ENCODE measurements around the gene TRIM17.
A peak's percentile ranks its signal among the peaks of the same experiment; 100 is the strongest.
"Not testable (repeated sequence)": the region's sequence is repeated elsewhere in the genome, so short reads cannot be mapped to it uniquely, and the experiment has no call there.

TRIM17 gene

GRCh38 chr1:228433337-228434053 is 16.8 kb upstream of the TRIM17 start:
- not testable (repeated sequence) for H2BK120ac ChIP-seq (ENCODE audit: low read depth, low read length); H4K8ac ChIP-seq (ENCODE audit: low read length); DNase-seq; H2AFZ ChIP-seq (ENCODE audit: low read depth, low read length); H3K9me3 ChIP-seq (ENCODE audit: control insufficient read depth, low read length); H4K91ac ChIP-seq (ENCODE audit: low read length); H3K23ac ChIP-seq (ENCODE audit: low read length in 2 of 2); H3K79me1 ChIP-seq (replicated peaks; ENCODE audit: low read length, poor library complexity, severe bottlenecking); H2BK12ac ChIP-seq (ENCODE audit: low read length in 2 of 2); H2BK15ac ChIP-seq (ENCODE audit: low read depth, poor library complexity, severe bottlenecking); H3K27ac ChIP-seq (ENCODE audit: low read length, poor library complexity, severe bottlenecking); H3K4me2 ChIP-seq (ENCODE audit: low read length, poor library complexity, severe bottlenecking); H3K36me3 ChIP-seq (ENCODE audit: control insufficient read depth in 1 of 2, insufficient read depth in 2 of 2, low read depth in 1 of 2, low read length in 2 of 2); H3K9ac ChIP-seq (ENCODE audit: low read length); H3K4me1 ChIP-seq (ENCODE audit: control insufficient read depth, insufficient read depth, low read depth, low read length); H3K18ac ChIP-seq (ENCODE audit: low read depth in 1 of 2, low read length in 2 of 2); H3K14ac ChIP-seq (ENCODE audit: low read length in 2 of 2); H2BK5ac ChIP-seq (ENCODE audit: low read depth, low read length, poor library complexity, severe bottlenecking); H2AK5ac ChIP-seq (ENCODE audit: low read length, severe bottlenecking); H3K4ac ChIP-seq (ENCODE audit: low read depth in 1 of 2, low read length in 2 of 2); H3K4me3 ChIP-seq (ENCODE audit: insufficient read depth in 1 of 2, low read depth in 1 of 2, low read length in 2 of 2)
- peaks cover 41 to 46% of the 10 kb centered on the region in 2 experiments for H3K27me3 ChIP-seq (ENCODE audit: control insufficient read depth in 1 of 2, insufficient read depth in 1 of 2, low read length in 2 of 2)
- WGBS, result 91% methylated on average over 7 of the region's 7 CpGs

- H3K79me1 ChIP-seq (replicated peaks; ENCODE audit: low read length, poor library complexity, severe bottlenecking), result no peaks in the 10 kb centered on the region
- H4K91ac ChIP-seq (ENCODE audit: low read length), result no peak overlapping the region
- H2BK120ac ChIP-seq (ENCODE audit: low read depth, low read length), result no peak overlapping the region
- no peak overlapping the region for H3K18ac ChIP-seq (ENCODE audit: low read depth in 1 of 2, low read length in 2 of 2)
- H2BK15ac ChIP-seq (ENCODE audit: low read depth, poor library complexity, severe bottlenecking), result no peak overlapping the region
- no peak overlapping the region for H2BK12ac ChIP-seq (ENCODE audit: low read length in 2 of 2)
- DNase-seq, result no peak
- no peak overlapping the region for H3K9ac ChIP-seq (ENCODE audit: low read length)
- H2AFZ ChIP-seq (ENCODE audit: low read depth, low read length), result no peak overlapping the region
- WGBS, result 86% methylated on average over 6 of the region's 6 CpGs
- H3K4me1 ChIP-seq (ENCODE audit: control insufficient read depth, insufficient read depth, low read depth, low read length), result no peaks in the 10 kb centered on the region
- no peak overlapping the region for H2BK5ac ChIP-seq (ENCODE audit: low read depth, low read length, poor library complexity, severe bottlenecking)
- H4K8ac ChIP-seq (ENCODE audit: low read length), result no peak overlapping the region
- H2AK5ac ChIP-seq (ENCODE audit: low read length, severe bottlenecking), result no peak overlapping the region
- H3K36me3 ChIP-seq (ENCODE audit: control insufficient read depth in 1 of 2, insufficient read depth in 2 of 2, low read depth in 1 of 2, low read length in 2 of 2), result no peaks in the 10 kb centered on the region
- H3K27me3 ChIP-seq (ENCODE audit: control insufficient read depth in 1 of 2, insufficient read depth in 1 of 2, low read length in 2 of 2), result peaks cover 20 to 41% of the 10 kb centered on the region in 2 experiments
- H3K4me2 ChIP-seq (ENCODE audit: low read length, poor library complexity, severe bottlenecking), result no peak overlapping the region
- H3K23ac ChIP-seq (ENCODE audit: low read length in 2 of 2), result peak overlapping the region in 1 of 2 experiments; percentile 49
- no peaks in the 10 kb centered on the region for H3K9me3 ChIP-seq (ENCODE audit: control insufficient read depth, low read length)
- no peak overlapping the region for H3K4ac ChIP-seq (ENCODE audit: low read depth in 1 of 2, low read length in 2 of 2)
- no peak overlapping the region for H3K14ac ChIP-seq (ENCODE audit: low read length in 2 of 2)
- H3K27ac ChIP-seq (ENCODE audit: low read length, poor library complexity, severe bottlenecking), result no peak overlapping the region
- no peak overlapping the region for H3K4me3 ChIP-seq (ENCODE audit: insufficient read depth in 1 of 2, low read depth in 1 of 2, low read length in 2 of 2)
These were observed 13.6 kb upstream of the TRIM17 start for GRCh38 chr1:228430243-228430642.

- H2AFZ ChIP-seq (ENCODE audit: low read depth, low read length), result no peak overlapping the region
- no peak overlapping the region for H3K4me2 ChIP-seq (ENCODE audit: low read length, poor library complexity, severe bottlenecking)
- peaks cover 14 to 36% of the 10 kb centered on the region in 2 experiments for H3K27me3 ChIP-seq (ENCODE audit: control insufficient read depth in 1 of 2, insufficient read depth in 1 of 2, low read length in 2 of 2)
- no peak overlapping the region for H3K18ac ChIP-seq (ENCODE audit: low read depth in 1 of 2, low read length in 2 of 2)
- no peak overlapping the region for H3K14ac ChIP-seq (ENCODE audit: low read length in 2 of 2)
- H2BK5ac ChIP-seq (ENCODE audit: low read depth, low read length, poor library complexity, severe bottlenecking), result no peak overlapping the region
- H3K36me3 ChIP-seq (ENCODE audit: control insufficient read depth in 1 of 2, insufficient read depth in 2 of 2, low read depth in 1 of 2, low read length in 2 of 2), result peaks cover 0 to 4% of the 10 kb centered on the region in 2 experiments
- H4K91ac ChIP-seq (ENCODE audit: low read length), result no peak overlapping the region
- H3K9me3 ChIP-seq (ENCODE audit: control insufficient read depth, low read length), result no peaks in the 10 kb centered on the region
- no peak overlapping the region for H2BK120ac ChIP-seq (ENCODE audit: low read depth, low read length)
- no peak overlapping the region for H3K4ac ChIP-seq (ENCODE audit: low read depth in 1 of 2, low read length in 2 of 2)
- H2AK5ac ChIP-seq (ENCODE audit: low read length, severe bottlenecking), result no peak overlapping the region
- no peak overlapping the region for H3K4me3 ChIP-seq (ENCODE audit: insufficient read depth in 1 of 2, low read depth in 1 of 2, low read length in 2 of 2)
- H3K9ac ChIP-seq (ENCODE audit: low read length), result no peak overlapping the region
- H2BK12ac ChIP-seq (ENCODE audit: low read length in 2 of 2), result no peak overlapping the region
- H3K79me1 ChIP-seq (replicated peaks; ENCODE audit: low read length, poor library complexity, severe bottlenecking), result no peaks in the 10 kb centered on the region
- H4K8ac ChIP-seq (ENCODE audit: low read length), result no peak overlapping the region
- H2BK15ac ChIP-seq (ENCODE audit: low read depth, poor library complexity, severe bottlenecking), result no peak overlapping the region
- DNase-seq, result no peak
- no peak overlapping the region for H3K27ac ChIP-seq (ENCODE audit: low read length, poor library complexity, severe bottlenecking)
- WGBS, result 87% methylated on average over 9 of the region's 9 CpGs
- H3K23ac ChIP-seq (ENCODE audit: low read length in 2 of 2), result no peak overlapping the region
- no peaks in the 10 kb centered on the region for H3K4me1 ChIP-seq (ENCODE audit: control insufficient read depth, insufficient read depth, low read depth, low read length)
These were observed 13.0 kb upstream of the TRIM17 start for GRCh38 chr1:228429698-228430097.

- Histone ChIP-seq H2BK5ac (ENCODE audit: low read depth, low read length, poor library complexity, severe bottlenecking) (no peak overlapping the region), H4K91ac (ENCODE audit: low read length) (no peak overlapping the region), H3K27ac (ENCODE audit: low read length, poor library complexity, severe bottlenecking) (no peak overlapping the region), H2BK12ac (ENCODE audit: low read length in 2 of 2) (no peak overlapping the region), H3K27me3 (ENCODE audit: control insufficient read depth in 1 of 2, insufficient read depth in 1 of 2, low read length in 2 of 2) (peaks cover 14 to 30% of the 10 kb centered on the region in 2 experiments), H3K9me3 (ENCODE audit: control insufficient read depth, low read length) (no peaks in the 10 kb centered on the region), H3K23ac (ENCODE audit: low read length in 2 of 2) (no peak overlapping the region), H3K4ac (ENCODE audit: low read depth in 1 of 2, low read length in 2 of 2) (no peak overlapping the region), H3K4me2 (ENCODE audit: low read length, poor library complexity, severe bottlenecking) (no peak overlapping the region), H2AFZ (ENCODE audit: low read depth, low read length) (no peak overlapping the region), H4K8ac (ENCODE audit: low read length) (no peak overlapping the region), H3K36me3 (ENCODE audit: control insufficient read depth in 1 of 2, insufficient read depth in 2 of 2, low read depth in 1 of 2, low read length in 2 of 2) (peaks cover 0 to 5% of the 10 kb centered on the region in 2 experiments), H3K18ac (ENCODE audit: low read depth in 1 of 2, low read length in 2 of 2) (no peak overlapping the region), H2AK5ac (ENCODE audit: low read length, severe bottlenecking) (no peak overlapping the region), H3K14ac (ENCODE audit: low read length in 2 of 2) (no peak overlapping the region), H2BK15ac (ENCODE audit: low read depth, poor library complexity, severe bottlenecking) (no peak overlapping the region), H2BK120ac (ENCODE audit: low read depth, low read length) (no peak overlapping the region), H3K4me1 (ENCODE audit: control insufficient read depth, insufficient read depth, low read depth, low read length) (no peaks in the 10 kb centered on the region), H3K9ac (ENCODE audit: low read length) (no peak overlapping the region), H3K79me1 (replicated peaks; ENCODE audit: low read length, poor library complexity, severe bottlenecking) (no peaks in the 10 kb centered on the region), H3K4me3 (ENCODE audit: insufficient read depth in 1 of 2, low read depth in 1 of 2, low read length in 2 of 2) (no peak overlapping the region)
- WGBS, result 83% methylated on average over 8 of the region's 8 CpGs
- no peak for DNase-seq
These were observed 12.3 kb upstream of the TRIM17 start for GRCh38 chr1:228429007-228429406.

Measured in mesenchymal stem cell (in vitro differentiated cells and primary cell).